Activated naive CD4-positive, alpha-beta T cell treated with Interleukin-2 at 50 U/mL for 16 hours (primary cell): ENCODE measurements around the gene SCUBE2.
"Not testable (repeated sequence)": the region's sequence is repeated elsewhere in the genome, so short reads cannot be mapped to it uniquely, and the experiment has no call there.

Experiments used
- DNase-seq: peaks from one replicate; pipeline ENCODE4 v3.0.0-alpha.2; 2020

The SCUBE2 gene

GRCh38 chr11:9038541-9038940 is 52.9 kb downstream of the SCUBE2 start:
- DNase-seq = no peak

- no peak for DNase-seq
These were observed 53.4 kb downstream of the SCUBE2 start for GRCh38 chr11:9037963-9038362.

- DNase-seq = no peak
These were observed 54.2 kb downstream of the SCUBE2 start for GRCh38 chr11:9037046-9037780.

- DNase-seq = no peak
These were observed 60.8 kb downstream of the SCUBE2 start for GRCh38 chr11:9030601-9031000.

- DNase-seq = no peak
These were observed 62.0 kb downstream of the SCUBE2 start for GRCh38 chr11:9029422-9029821.

- no peak for DNase-seq
These were observed 62.8 kb downstream of the SCUBE2 start for GRCh38 chr11:9028581-9028980.

- no peak for DNase-seq
These were observed 66.1 kb downstream of the SCUBE2 start for GRCh38 chr11:9025101-9025850.

GRCh38 chr11:9022961-9023680 is 68.3 kb downstream of the SCUBE2 start:
- DNase-seq = no peak

GRCh38 chr11:9020916-9021315 is 70.5 kb downstream of the SCUBE2 start:
- DNase-seq = no peak

GRCh38 chr11:9019861-9020260 is 71.5 kb downstream of the SCUBE2 start:
- DNase-seq = no peak

GRCh38 chr11:9017773-9018172 is 73.6 kb downstream of the SCUBE2 start:
- DNase-seq = no peak

GRCh38 chr11:9016916-9017642 is 74.3 kb downstream of the SCUBE2 start:
- no peak for DNase-seq

- DNase-seq = peak; percentile 55
These were observed 75.7 kb downstream of the SCUBE2 start for GRCh38 chr11:9015677-9016076.

- DNase-seq = no peak
These were observed 76.6 kb downstream of the SCUBE2 start for GRCh38 chr11:9014826-9015225.

GRCh38 chr11:9013373-9013772 is 78.0 kb downstream of the SCUBE2 start:
- DNase-seq = no peak

GRCh38 chr11:9009538-9009937 is 81.9 kb downstream of the SCUBE2 start:
- not testable (repeated sequence) for DNase-seq

- DNase-seq = no peak
These were observed 82.7 kb downstream of the SCUBE2 start for GRCh38 chr11:9008661-9009060.

- DNase-seq = no peak
These were observed 83.3 kb downstream of the SCUBE2 start for GRCh38 chr11:9008011-9008550.

- DNase-seq = no peak
These were observed 86.3 kb downstream of the SCUBE2 start for GRCh38 chr11:9005087-9005486.

- DNase-seq = peak; percentile 13
These were observed 87.0 kb downstream of the SCUBE2 start for GRCh38 chr11:9004183-9004926.

- peak; percentile 76 for DNase-seq
These were observed 87.7 kb downstream of the SCUBE2 start, which contains the start of gene NRIP3 for GRCh38 chr11:9003573-9004182. TSS of gene NRIP3 (minus strand) at chr11:9004001. CDS start at chr11:9003935, 66 bp downstream.
